Duodenal mucosa (tissue), 2 donors: ENCODE results near the gene LHX1.

Experiments used
- H3K27ac ChIP-seq: one replicate; pipeline ENCODE4 v1.7.0; 2013; ENCODE audit warnings: low read depth, low read length
- H3K27me3 ChIP-seq, 2 donors: one replicate each; pipeline ENCODE4 v1.7.0; 2013; ENCODE audit warnings: low read length in 2 of 2, control low read depth in 1 of 2; ENCODE audit not compliant: insufficient read depth in 2 of 2, control insufficient read depth in 1 of 2
- H3K36me3 ChIP-seq, 2 donors: one replicate each; pipeline ENCODE4 v1.7.0; 2013; ENCODE audit warnings: low read length in 2 of 2, control low read depth in 1 of 2; ENCODE audit not compliant: insufficient read depth in 2 of 2, control insufficient read depth in 1 of 2
- H3K4me1 ChIP-seq, 2 donors: one replicate each; pipeline ENCODE4 v1.7.0; 2013; ENCODE audit warnings: low read length in 2 of 2, control low read depth in 1 of 2; ENCODE audit not compliant: insufficient read depth in 2 of 2, control insufficient read depth in 1 of 2
- H3K4me3 ChIP-seq, 2 donors: one replicate each; pipeline ENCODE4 v1.7.0; 2013; ENCODE audit warnings: low read length in 2 of 2, low read depth in 1 of 2
- H3K9ac ChIP-seq, 2 donors: one replicate each; pipeline ENCODE4 v1.7.0; 2013; ENCODE audit warnings: low read length in 2 of 2, low read depth in 1 of 2
- H3K9me3 ChIP-seq, 2 donors: one replicate each; pipeline ENCODE4 v1.7.0; 2013; ENCODE audit warnings: low read length in 2 of 2, control low read depth in 1 of 2; ENCODE audit not compliant: control insufficient read depth in 1 of 2

Gene LHX1

GRCh38 chr17:36992701-36993100, 55.4 kb downstream of the LHX1 start:
- no peak overlapping the region for H3K27ac ChIP-seq
- H3K4me1 ChIP-seq = no peaks in the 10 kb centered on the region
- no peaks in the 10 kb centered on the region for H3K27me3 ChIP-seq
- H3K9me3 ChIP-seq = no peaks in the 10 kb centered on the region
- no peak overlapping the region for H3K4me3 ChIP-seq
- peaks cover 40 to 71% of the 10 kb centered on the region in 2 donors for H3K36me3 ChIP-seq
- H3K9ac ChIP-seq = no peak overlapping the region

DNA sequence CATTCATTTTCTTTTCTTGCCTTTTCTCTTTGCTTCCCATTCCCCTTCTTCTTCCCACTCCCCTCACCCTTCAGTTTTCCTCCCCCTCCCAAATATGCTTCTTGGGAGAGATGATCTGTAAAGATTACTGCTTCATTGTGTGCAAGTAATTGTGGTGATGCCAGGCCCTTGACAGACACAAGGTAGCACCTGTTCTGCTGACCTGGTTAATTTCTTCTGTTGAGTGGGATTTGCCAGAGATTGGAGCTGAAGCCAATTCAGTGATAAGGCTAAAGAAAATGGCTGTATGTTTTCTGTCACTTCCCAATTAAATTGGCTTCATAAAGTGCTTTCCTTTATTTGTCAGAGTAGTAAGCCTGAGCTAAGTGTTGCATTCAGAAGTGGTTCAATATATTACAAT, 56.0 kb downstream of the LHX1 start:
- Histone ChIP-seq H3K27ac (no peak overlapping the region), H3K36me3 (peaks cover 38 to 73% of the 10 kb centered on the region in 2 donors), H3K4me3 (no peak overlapping the region), H3K27me3 (no peaks in the 10 kb centered on the region), H3K9me3 (no peaks in the 10 kb centered on the region), H3K9ac (no peak overlapping the region), H3K4me1 (no peaks in the 10 kb centered on the region)
